NT2/D1 (cell line): ENCODE measurements around the gene OTULIN.

ENCODE experiments used
- YY1 ChIP-seq: IDR thresholded peaks from 2 replicates; pipeline ENCODE4 v1.6.1; 2011; ENCODE audit not compliant: insufficient read length, insufficient read depth
- ZNF274 ChIP-seq: IDR thresholded peaks from 2 replicates; pipeline ENCODE4 v1.6.1; 2011; ENCODE audit warnings: mild to moderate bottlenecking, low read depth, low read length

- TF ChIP-seq ZNF274 (no peak), YY1 (no peak)
These were observed 20.2 kb downstream of the OTULIN start for GRCh38 chr5:14684757-14685156.
